ENCODE results near the gene SLC6A19. TPM values are rescaled to one million over a fixed set of nuclear protein-coding genes. Genes with fewer than 3 reads are reported as not detected.

The SLC6A19 gene
- total RNA-seq, 1 experiment from 2014 or later: not detected

GRCh38 chr5:1272201-1272600 lies 70.8 kb downstream of the SLC6A19 start:
- H3K4me3 ChIP-seq (ENCODE audit: low read depth, low read length, poor library complexity, severe bottlenecking): no peak overlapping the region
- no peak for TF ChIP-seq EZH2 (IDR thresholded peaks at IDR 0.05; ENCODE audit: borderline replicate concordance, low read depth, low read length, poor library complexity, severe bottlenecking)
- TF ChIP-seq CTCF (conservative IDR thresholded peaks at IDR 0.05; ENCODE audit: low read depth, low read length): no peak
- POLR2A ChIA-PET (ENCODE audit: low non-redundant PET): no interaction called here
- DNase-seq (ENCODE audit: low spot score): no peak
- H3K27me3 ChIP-seq (replicated peaks; ENCODE audit: insufficient read depth, low read depth, low read length, poor library complexity): no peaks in the 10 kb centered on the region
- no peaks in the 10 kb centered on the region for H3K4me1 ChIP-seq (ENCODE audit: insufficient read depth, low read length, poor library complexity, severe bottlenecking)
- BruUV-seq (replicated peaks): no TSS peak
- CTCF ChIA-PET: no interaction called here
- no peak overlapping the region for H3K27ac ChIP-seq (ENCODE audit: low read depth, low read length, poor library complexity, severe bottlenecking)
- H3K9me3 ChIP-seq (ENCODE audit: low read depth, low read length, poor library complexity, severe bottlenecking): no peaks in the 10 kb centered on the region
- H3K36me3 ChIP-seq (ENCODE audit: insufficient read depth, low read length, poor library complexity, severe bottlenecking): no peaks in the 10 kb centered on the region
- intact Hi-C loops (cut with micrococcal nuclease; ENCODE audit: unreplicated experiment): no loop called here

- ChIA-PET POLR2A (ENCODE audit: low non-redundant PET) (no interaction called here), CTCF (no interaction called here)
- Histone ChIP-seq H3K9me3 (ENCODE audit: low read depth, low read length, poor library complexity, severe bottlenecking) (no peaks in the 10 kb centered on the region), H3K4me1 (ENCODE audit: insufficient read depth, low read length, poor library complexity, severe bottlenecking) (no peaks in the 10 kb centered on the region), H3K27ac (ENCODE audit: low read depth, low read length, poor library complexity, severe bottlenecking) (no peak overlapping the region), H3K4me3 (ENCODE audit: low read depth, low read length, poor library complexity, severe bottlenecking) (no peak overlapping the region), H3K36me3 (ENCODE audit: insufficient read depth, low read length, poor library complexity, severe bottlenecking) (no peaks in the 10 kb centered on the region), H3K27me3 (replicated peaks; ENCODE audit: insufficient read depth, low read depth, low read length, poor library complexity) (no peaks in the 10 kb centered on the region)
- TF ChIP-seq EZH2 (IDR thresholded peaks at IDR 0.05; ENCODE audit: borderline replicate concordance, low read depth, low read length, poor library complexity, severe bottlenecking) (no peak), CTCF (conservative IDR thresholded peaks at IDR 0.05; ENCODE audit: low read depth, low read length) (no peak)
- no peak for DNase-seq (ENCODE audit: low spot score)
- no TSS peak for BruUV-seq (replicated peaks)
- intact Hi-C loops (cut with micrococcal nuclease; ENCODE audit: unreplicated experiment): no loop called here
Measured at GRCh38 chr5:1273745-1274144, 72.3 kb downstream of the SLC6A19 start.

GRCh38 chr5:1274471-1274870 lies 73.1 kb downstream of the SLC6A19 start:
- no peak overlapping the region for H3K27ac ChIP-seq (ENCODE audit: low read depth, low read length, poor library complexity, severe bottlenecking)
- DNase-seq (ENCODE audit: low spot score): no peak
- no TSS peak for BruUV-seq (replicated peaks)
- no peak overlapping the region for H3K4me3 ChIP-seq (ENCODE audit: low read depth, low read length, poor library complexity, severe bottlenecking)
- no peaks in the 10 kb centered on the region for H3K4me1 ChIP-seq (ENCODE audit: insufficient read depth, low read length, poor library complexity, severe bottlenecking)
- no peaks in the 10 kb centered on the region for H3K27me3 ChIP-seq (replicated peaks; ENCODE audit: insufficient read depth, low read depth, low read length, poor library complexity)
- TF ChIP-seq CTCF (conservative IDR thresholded peaks at IDR 0.05; ENCODE audit: low read depth, low read length) (no peak), EZH2 (IDR thresholded peaks at IDR 0.05; ENCODE audit: borderline replicate concordance, low read depth, low read length, poor library complexity, severe bottlenecking) (no peak)
- CTCF ChIA-PET: no interaction called here
- H3K36me3 ChIP-seq (ENCODE audit: insufficient read depth, low read length, poor library complexity, severe bottlenecking): no peaks in the 10 kb centered on the region
- intact Hi-C loops (cut with micrococcal nuclease; ENCODE audit: unreplicated experiment): no loop called here
- no peaks in the 10 kb centered on the region for H3K9me3 ChIP-seq (ENCODE audit: low read depth, low read length, poor library complexity, severe bottlenecking)
- POLR2A ChIA-PET (ENCODE audit: low non-redundant PET): no interaction called here

Other genes starting within 250 kb of the SLC6A19 start
- gene NKD2, start 192.8 kb upstream of the SLC6A19 start, total RNA-seq (2021): 22.9 and 23.5 TPM in 2 replicates
- 45.2 and 55.5 TPM in 2 replicates for gene SLC12A7, start 89.5 kb upstream of the SLC6A19 start, total RNA-seq (2021)
- gene SLC6A18, start 23.8 kb downstream of the SLC6A19 start, total RNA-seq (2021): not detected in 2 replicates
- gene TERT, start 93.5 kb downstream of the SLC6A19 start, total RNA-seq (2021): 14.2 and 17.1 TPM in 2 replicates
- gene CLPTM1L, start 143.5 kb downstream of the SLC6A19 start, total RNA-seq (2021): 128 and 146 TPM in 2 replicates
- gene SLC6A3, start 243.8 kb downstream of the SLC6A19 start, total RNA-seq (2021): not detected in 2 replicates

Measured in A673 (cell line).